GM18520 (cell line): Measurements from ENCODE around the gene COX10.
"Not testable (repeated sequence)": the region's sequence is repeated elsewhere in the genome, so short reads cannot be mapped to it uniquely, and the experiment has no call there.

ENCODE experiments used
- ATAC-seq: cut with Tn5 transposase; IDR thresholded peaks from one replicate; pipeline ENCODE4 v1.9.1; 2021; ENCODE audit not compliant: unreplicated experiment

COX10 gene

DNA sequence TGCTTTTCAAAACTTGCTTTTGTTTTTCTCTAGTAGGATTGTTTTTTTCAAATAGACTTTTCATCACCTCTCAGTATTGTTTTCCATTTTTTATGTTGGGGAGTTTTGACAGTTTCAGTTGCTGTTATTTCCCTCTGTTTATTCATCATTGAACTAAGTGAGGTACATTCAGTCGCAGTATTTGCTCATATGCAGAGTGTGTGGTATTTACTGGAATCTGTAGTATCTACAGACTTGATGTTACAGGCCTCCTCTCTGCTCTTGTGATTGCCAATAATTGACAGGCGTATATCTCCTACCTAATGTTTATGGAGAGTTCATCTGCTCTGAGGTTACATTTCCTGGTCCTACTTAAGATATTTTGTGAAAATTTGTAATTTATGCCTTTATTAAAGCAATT lies 49.6 kb downstream of the COX10 start:
- peak; percentile 83 for ATAC-seq

DNA sequence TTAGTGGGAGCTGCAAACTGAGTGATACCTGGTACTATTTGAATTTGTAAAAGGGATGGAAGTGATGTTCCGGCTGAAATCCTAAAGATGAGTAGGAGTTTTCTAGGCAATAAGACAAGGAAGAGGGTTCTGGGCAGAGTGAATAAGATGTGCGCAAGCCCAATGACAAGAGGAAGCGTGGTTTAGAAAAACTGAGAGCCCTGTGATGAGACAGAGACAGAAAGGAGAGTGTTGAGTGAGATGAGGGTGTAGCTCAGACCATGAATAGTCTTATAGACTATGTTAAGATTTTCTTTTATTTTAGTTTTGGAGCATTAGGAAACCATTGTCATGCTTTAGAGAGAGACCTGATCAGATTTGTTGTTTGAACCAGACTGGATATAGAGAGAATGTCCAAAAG lies 50.2 kb downstream of the COX10 start:
- ATAC-seq, result no peak

GRCh38 chr17:14121952-14122351 lies 52.6 kb downstream of the COX10 start:
- no peak for ATAC-seq

GRCh38 chr17:14123619-14124278 lies 54.4 kb downstream of the COX10 start:
- ATAC-seq, result no peak

DNA sequence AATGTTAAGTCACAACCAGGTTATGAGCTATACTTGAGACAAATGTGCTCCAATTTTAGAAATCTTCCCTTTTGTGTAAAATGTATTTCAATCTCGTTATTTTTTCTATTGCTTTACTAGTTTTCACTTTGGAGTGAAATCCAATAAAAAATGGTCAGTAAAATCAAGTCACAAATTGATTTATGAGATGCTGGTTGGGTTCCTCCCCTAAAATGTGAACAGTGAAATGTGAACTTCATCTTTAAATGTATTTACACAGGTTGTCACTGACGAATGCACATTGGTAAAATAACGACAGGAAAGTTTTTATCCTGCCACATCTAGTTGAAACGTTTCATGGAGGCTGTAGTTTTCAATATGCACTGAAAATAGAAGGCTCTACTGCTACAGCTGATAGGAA lies 55.5 kb downstream of the COX10 start:
- no peak for ATAC-seq

GRCh38 chr17:14125518-14126137 lies 56.3 kb downstream of the COX10 start:
- ATAC-seq, result no peak

GRCh38 chr17:14133104-14133503 lies 63.8 kb downstream of the COX10 start:
- ATAC-seq, result no peak

- no peak for ATAC-seq
Measured at GRCh38 chr17:14134456-14134855, 65.2 kb downstream of the COX10 start.

DNA sequence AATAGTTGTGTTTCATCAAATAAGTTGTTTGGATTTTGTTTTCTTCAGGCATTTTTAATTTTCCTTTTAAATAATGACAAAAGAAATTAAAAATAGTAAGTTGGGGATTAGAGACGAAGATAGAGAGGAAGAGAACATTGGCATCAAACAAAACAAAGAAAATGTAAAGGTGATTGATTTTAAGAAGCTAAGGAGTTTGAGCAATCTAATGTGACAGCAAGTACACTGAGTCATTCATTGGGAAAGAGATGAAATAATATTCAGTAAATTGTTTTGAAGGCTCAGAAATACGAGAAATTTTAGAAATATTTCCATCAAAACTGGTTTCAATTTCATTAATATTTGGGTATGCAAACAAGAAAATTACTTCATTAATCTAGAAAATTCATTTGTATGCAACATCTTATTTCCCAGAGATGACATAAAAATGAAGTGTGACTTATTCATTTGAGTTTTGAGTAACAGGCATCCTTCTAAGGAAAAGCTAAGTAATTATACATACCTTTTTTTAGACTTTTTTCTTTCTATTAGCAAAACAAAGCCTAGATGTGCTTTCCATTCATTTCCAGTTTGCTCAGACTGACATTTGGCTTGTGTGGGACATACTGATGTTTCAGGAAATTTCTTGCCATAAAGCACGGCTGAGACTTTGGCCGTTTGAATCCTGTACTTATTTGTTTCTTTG lies 66.7 kb downstream of the COX10 start:
- ATAC-seq, result no peak

- no peak for ATAC-seq
Measured at GRCh38 chr17:14138649-14139048, 69.3 kb downstream of the COX10 start.

DNA sequence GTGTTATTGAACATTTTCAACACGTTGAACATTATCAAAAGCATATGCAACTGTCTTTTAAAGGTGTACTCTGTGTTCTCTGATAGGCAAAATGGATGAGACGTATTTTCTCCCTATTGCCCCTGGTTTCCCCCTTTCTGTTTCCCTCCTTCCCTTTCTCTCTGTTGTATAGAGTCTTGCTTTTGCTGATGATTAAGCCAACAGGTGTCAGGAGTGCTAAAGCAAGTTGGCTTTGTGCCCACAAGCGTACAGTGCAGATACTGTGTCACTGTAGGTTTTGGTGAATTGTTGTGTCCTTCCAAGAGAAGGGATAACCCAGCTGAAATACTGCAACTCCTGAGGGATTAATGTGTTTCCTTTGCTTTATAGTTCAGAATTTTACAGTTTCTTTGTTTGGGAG lies 74.4 kb downstream of the COX10 start:
- no peak for ATAC-seq

DNA sequence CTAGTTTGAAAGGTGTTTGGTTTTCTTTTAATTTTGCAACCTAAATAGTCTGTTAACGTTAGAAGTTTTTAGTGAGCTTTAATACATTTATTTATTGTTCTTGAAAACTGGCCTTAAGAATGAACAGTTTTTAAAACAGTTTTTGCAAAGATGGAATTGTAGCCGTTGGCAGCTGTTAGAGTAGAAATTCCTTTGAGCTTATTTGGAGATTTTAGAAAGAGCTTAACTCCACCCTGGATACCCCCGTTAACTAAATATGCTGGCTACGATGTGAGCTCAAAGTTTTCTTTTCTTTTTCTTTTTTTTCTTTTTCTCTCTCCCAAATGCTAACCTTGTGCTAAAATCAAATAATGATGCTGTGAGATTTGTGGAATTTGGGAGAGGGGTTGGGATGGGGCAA lies 75.2 kb downstream of the COX10 start:
- ATAC-seq, result no peak

GRCh38 chr17:14149751-14150150 lies 80.4 kb downstream of the COX10 start:
- no peak for ATAC-seq

- no peak for ATAC-seq
Measured at GRCh38 chr17:14150619-14151018, 81.3 kb downstream of the COX10 start.

DNA sequence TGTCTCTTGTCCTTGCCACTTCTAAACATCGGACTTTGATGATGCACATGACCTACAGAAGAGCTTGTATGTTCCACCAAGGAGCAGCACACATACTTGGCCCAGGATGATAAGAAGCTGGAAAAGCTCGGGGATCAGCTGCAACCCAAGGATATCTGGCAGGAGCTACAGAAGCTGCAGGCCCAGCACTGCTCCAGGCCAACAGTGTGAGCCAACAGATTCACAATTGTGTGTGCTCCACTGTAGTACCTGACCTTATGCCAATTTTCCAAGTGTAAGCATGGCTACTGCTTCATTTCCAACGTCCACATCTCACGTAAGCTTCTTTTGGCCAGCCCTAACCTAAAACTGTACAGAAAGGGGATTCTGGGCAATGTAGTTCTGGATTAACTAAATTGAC lies 83.4 kb downstream of the COX10 start:
- ATAC-seq, result no peak

DNA sequence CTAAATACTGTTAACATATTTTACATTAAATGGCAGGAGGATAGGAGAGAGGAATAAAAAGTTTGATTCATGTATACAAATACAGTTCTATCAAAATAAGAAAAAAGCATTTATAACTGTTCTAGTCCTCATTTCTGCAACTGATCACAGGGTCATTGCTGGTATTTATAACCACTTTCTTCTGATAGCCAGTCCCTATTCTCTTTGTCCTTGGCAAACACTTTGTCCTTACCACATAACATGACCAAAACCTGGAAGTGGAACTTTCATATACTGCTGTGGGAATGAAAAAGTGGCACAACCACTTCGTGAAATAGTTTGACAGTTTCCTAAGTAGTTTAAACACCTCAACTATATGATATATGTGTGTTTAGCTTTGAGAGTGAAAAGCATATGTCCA lies 84.1 kb downstream of the COX10 start:
- ATAC-seq, result no peak

GRCh38 chr17:14156689-14157088 lies 87.4 kb downstream of the COX10 start:
- ATAC-seq, result no peak

GRCh38 chr17:14157822-14158221 lies 88.5 kb downstream of the COX10 start:
- ATAC-seq, result no peak

DNA sequence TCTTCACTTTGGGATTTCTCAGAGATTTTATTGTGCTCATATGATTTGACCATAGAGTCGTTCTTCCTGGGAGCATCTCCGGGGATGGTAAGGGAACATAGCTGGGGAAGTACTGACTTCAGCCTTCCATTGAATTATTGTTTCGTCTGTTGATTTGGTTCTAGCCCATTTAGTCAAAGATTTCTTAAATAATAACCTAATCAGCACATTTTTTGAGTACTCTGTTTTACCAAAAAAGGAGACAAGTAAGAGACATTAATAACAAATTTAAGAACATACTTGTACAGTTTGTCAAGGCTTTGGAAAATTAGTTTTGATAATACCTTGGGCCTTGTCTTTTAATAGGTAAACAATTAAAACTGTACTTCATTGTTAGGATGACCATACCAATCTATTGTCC lies 89.4 kb downstream of the COX10 start:
- ATAC-seq, result no peak

- no peak for ATAC-seq
Measured at GRCh38 chr17:14161419-14161818, 92.1 kb downstream of the COX10 start.

DNA sequence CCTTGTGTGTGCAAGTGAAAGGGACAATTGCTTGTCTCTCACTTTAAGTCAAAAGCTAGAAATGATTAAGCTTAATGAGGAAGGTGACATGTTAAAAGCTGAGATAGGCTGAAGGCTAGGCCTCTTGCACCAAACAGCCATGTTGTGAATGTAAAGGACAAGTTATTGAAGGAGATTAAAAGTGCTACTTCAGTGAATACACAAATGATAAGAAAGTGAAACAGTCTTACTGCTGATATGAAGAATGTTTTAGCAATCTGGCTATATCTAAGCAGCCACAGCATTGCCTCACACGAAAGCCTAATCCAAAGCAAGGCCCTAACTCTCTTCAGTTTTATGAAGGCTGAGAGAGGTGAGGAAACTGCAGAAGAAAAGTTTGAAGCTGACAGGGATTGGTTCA lies 96.3 kb downstream of the COX10 start:
- no peak for ATAC-seq

DNA sequence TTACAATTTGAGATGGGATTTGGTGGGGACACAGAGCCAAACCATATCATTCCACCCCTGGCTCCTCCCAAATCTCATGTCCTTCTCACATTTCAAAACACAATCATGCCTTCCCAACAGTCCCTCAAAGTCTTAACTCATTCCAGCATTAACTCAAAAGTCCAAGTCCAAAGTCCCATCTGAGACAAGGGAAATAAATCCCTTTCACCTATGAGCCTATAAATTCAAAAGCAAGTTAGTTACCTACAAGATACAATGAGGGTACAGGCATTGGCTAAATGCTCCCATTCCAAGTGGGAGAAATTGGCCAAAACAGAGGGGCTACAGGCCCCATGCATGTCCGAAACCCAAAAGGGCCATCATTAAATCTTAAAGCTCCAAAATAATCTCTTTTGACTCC lies 98.5 kb downstream of the COX10 start:
- ATAC-seq, result not testable (repeated sequence)
